Right lobe of liver (tissue), 4 donors: ENCODE measurements around the gene TRAPPC2L.

ENCODE experiments used
- POLR2A ChIP-seq: fragments of 450-650 bp; IDR thresholded peaks from one replicate; pipeline ENCODE4 v1.6.1; 2017; ENCODE audit warnings: antibody characterized with exemption, mild to moderate bottlenecking
- TF ChIP-seq, protein P1 (sequence below), 4 donors: fragments of 200-600 bp in 3 of 4; fragments of 450-650 bp in 1 of 4; IDR thresholded peaks; one replicate each; pipeline versions ENCODE4 v1.5.1 to v1.8.0; 2016 to 2022; ENCODE audit warnings: antibody characterized with exemption in 4 of 4, mild to moderate bottlenecking in 2 of 4
- donor health status: DM: no; HTN: no; CAD: no.
- donor health status: DM: no; HTN: no; CAD: no.
- donor health status: DM: no; HTN: yes; CAD: no.

DNA sequence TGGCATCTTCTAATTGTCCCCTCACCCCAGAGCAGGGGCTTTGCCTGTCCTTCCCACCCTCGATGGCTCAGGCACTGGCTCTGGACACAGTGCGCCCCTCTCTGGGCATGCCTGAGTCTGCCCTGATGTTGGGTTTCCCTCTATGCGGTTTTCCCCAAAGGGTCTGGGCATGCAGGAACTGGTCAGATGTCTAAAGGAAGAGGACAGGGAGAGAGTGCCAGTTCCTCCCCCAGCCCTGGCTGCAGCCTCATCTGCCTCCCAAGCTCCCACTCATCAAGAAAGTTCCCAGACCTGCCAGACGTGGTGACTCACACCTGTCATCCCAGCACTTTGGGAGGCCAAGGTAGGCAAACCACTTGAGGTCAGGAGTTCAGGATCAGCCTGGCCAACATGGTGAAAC lies 50.8 kb downstream of the TRAPPC2L start:
- TF ChIP-seq POLR2A: no peak
- TF ChIP-seq, protein P1, sequence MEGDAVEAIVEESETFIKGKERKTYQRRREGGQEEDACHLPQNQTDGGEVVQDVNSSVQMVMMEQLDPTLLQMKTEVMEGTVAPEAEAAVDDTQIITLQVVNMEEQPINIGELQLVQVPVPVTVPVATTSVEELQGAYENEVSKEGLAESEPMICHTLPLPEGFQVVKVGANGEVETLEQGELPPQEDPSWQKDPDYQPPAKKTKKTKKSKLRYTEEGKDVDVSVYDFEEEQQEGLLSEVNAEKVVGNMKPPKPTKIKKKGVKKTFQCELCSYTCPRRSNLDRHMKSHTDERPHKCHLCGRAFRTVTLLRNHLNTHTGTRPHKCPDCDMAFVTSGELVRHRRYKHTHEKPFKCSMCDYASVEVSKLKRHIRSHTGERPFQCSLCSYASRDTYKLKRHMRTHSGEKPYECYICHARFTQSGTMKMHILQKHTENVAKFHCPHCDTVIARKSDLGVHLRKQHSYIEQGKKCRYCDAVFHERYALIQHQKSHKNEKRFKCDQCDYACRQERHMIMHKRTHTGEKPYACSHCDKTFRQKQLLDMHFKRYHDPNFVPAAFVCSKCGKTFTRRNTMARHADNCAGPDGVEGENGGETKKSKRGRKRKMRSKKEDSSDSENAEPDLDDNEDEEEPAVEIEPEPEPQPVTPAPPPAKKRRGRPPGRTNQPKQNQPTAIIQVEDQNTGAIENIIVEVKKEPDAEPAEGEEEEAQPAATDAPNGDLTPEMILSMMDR (IDR thresholded peaks at IDR 0.05): no peak
